HCT116 (cell line): ENCODE measurements around the gene ADGRL3. TPM values are rescaled to one million over a fixed set of nuclear protein-coding genes. Genes with fewer than 3 reads are reported as not detected.

ENCODE experiments used
- ATAC-seq: fragments of 200-7000 bp; cut with Tn5 transposase; 2 replicates; pipeline ENCODE4 v1.9.1; 2020; ENCODE audit warnings: mild to moderate bottlenecking, moderate library complexity
- BruUV-seq: library from RNA; stranded (reverse); fragments of 400-500 nt; replicated peaks from 2 replicates; lab custom pipeline; 2021; lab: Mats Ljungman, UMichigan
- CTCF ChIA-PET: fragments of 300-600 bp; sonication (Branson Sonifier 250); formaldehyde crosslinking; loops from one replicate; lab custom pipeline; 2021; ENCODE audit warnings: antibody characterized with exemption; lab: Charles Lee
- POLR2A ChIA-PET: fragments of 300-600, 350-600 bp; sonication (Branson Sonifier 250); formaldehyde crosslinking; loops from one replicate; lab custom pipeline; 2021; ENCODE audit warnings: antibody characterized with exemption; lab: Charles Lee
- RAD21 ChIA-PET, 2 experiments: fragments of 300-600 bp; sonication (Branson Sonifier 250); formaldehyde crosslinking; loops; one replicate each; lab custom pipeline; 2023; ENCODE audit warnings: low total read pairs in 2 of 2; ENCODE audit not compliant: uncharacterized antibody in 2 of 2, unreplicated experiment in 2 of 2, low non-redundant PET in 1 of 2; lab: Charles Lee
- DNase-seq: peaks from one replicate; pipeline ENCODE4 v3.0.0-alpha.2; 2010; ENCODE audit warnings: low read depth, low spot score
- H2AFZ ChIP-seq: fragments of 200-600 bp; shearing (Covaris generic), sonication (generic); 2 replicates; pipeline ENCODE4 v1.6.1; 2017; ENCODE audit warnings: low read depth, mixed run types, mixed read lengths, antibody characterized with exemption, low read length; ENCODE audit not compliant: poor library complexity, severe bottlenecking
- H3K27ac ChIP-seq: 2 replicates; pipeline ENCODE4 v1.5.1; 2012; ENCODE audit warnings: low read depth, low read length
- H3K27me3 ChIP-seq: fragments of 200-600 bp; sonication (generic); 2 replicates; pipeline ENCODE4 v1.6.1; 2016; ENCODE audit warnings: mixed run types, low read length, mixed read lengths; ENCODE audit not compliant: insufficient read depth
- H3K36me3 ChIP-seq, 2 experiments: fragments of 200-500 bp in 1 of 2; fragments of 200-600 bp in 1 of 2; sonication (Bioruptor generic) in 1 of 2; sonication (generic) in 1 of 2; 2 replicates each; pipeline versions ENCODE4 v1.5.1 to v1.6.1; 2014 to 2016; ENCODE audit warnings: low read length in 2 of 2, inconsistent platforms in 1 of 2, mixed read lengths in 1 of 2, mixed run types in 1 of 2; ENCODE audit not compliant: insufficient read depth in 2 of 2, control insufficient read depth in 1 of 2
- H3K4me1 ChIP-seq, 2 experiments: fragments of 200-600 bp in 1 of 2; sonication (generic) in 1 of 2; 2 replicates each; pipeline versions ENCODE4 v1.5.1 to v1.6.1; 2012 to 2017; ENCODE audit warnings: low read length in 2 of 2, inconsistent platforms in 1 of 2, mild to moderate bottlenecking in 1 of 2, mixed read lengths in 1 of 2, mixed run types in 1 of 2, moderate library complexity in 1 of 2; ENCODE audit not compliant: insufficient read depth in 2 of 2, control insufficient read depth in 1 of 2
- H3K4me2 ChIP-seq: fragments of 200-600 bp; sonication (generic); 2 replicates; pipeline ENCODE4 v1.6.1; 2017; ENCODE audit warnings: mixed run types, low read length, mixed read lengths
- H3K4me3 ChIP-seq, 2 experiments: fragments of 200-600 bp in 1 of 2; sonication (generic) in 1 of 2; replicated peaks in 1 of 2; 2 replicates each; pipeline ENCODE4 v1.5.1; 2011 to 2016; ENCODE audit warnings: low read length in 2 of 2, control low read depth in 1 of 2, low read depth in 1 of 2, mild to moderate bottlenecking in 1 of 2, mixed read lengths in 1 of 2, mixed run types in 1 of 2
- H3K79me2 ChIP-seq: fragments of 200-600 bp; sonication (generic); 2 replicates; pipeline ENCODE4 v1.6.1; 2017; ENCODE audit warnings: mild to moderate bottlenecking, mixed run types, low read length, moderate library complexity, mixed read lengths; ENCODE audit not compliant: insufficient read depth
- H3K9ac ChIP-seq: fragments of 200-600 bp; sonication (generic); 2 replicates; pipeline ENCODE4 v1.6.1; 2016; ENCODE audit warnings: low read length, mixed read lengths
- H3K9me2 ChIP-seq: fragments of 200-600 bp; sonication (generic), shearing (Covaris generic); 2 replicates; pipeline ENCODE4 v1.6.1; 2017; ENCODE audit warnings: mixed run types, mild to moderate bottlenecking, moderate library complexity; ENCODE audit not compliant: insufficient read depth
- H3K9me3 ChIP-seq, 2 experiments: fragments of 200-500 bp in 1 of 2; fragments of 200-600 bp in 1 of 2; sonication (Bioruptor generic) in 1 of 2; sonication (generic) in 1 of 2; 2 replicates each; pipeline ENCODE4 v1.6.1; 2014 to 2017; ENCODE audit warnings: low read length in 2 of 2, mixed read lengths in 2 of 2, inconsistent platforms in 1 of 2, low read depth in 1 of 2, mild to moderate bottlenecking in 1 of 2, mixed run types in 1 of 2, moderate library complexity in 1 of 2; ENCODE audit not compliant: control insufficient read depth in 1 of 2, insufficient read depth in 1 of 2
- H4K20me1 ChIP-seq: fragments of 200-600 bp; sonication (generic), shearing (Covaris generic); 2 replicates; pipeline ENCODE4 v1.6.1; 2017; ENCODE audit warnings: mixed run types, mild to moderate bottlenecking, moderate library complexity; ENCODE audit not compliant: insufficient read depth
- ATF3 ChIP-seq: IDR thresholded peaks from 2 replicates; pipeline ENCODE4 v1.6.1; 2012
- CBX3 ChIP-seq: IDR thresholded peaks from 2 replicates; pipeline ENCODE4 v1.6.1; 2012; ENCODE audit warnings: low read depth
- CEBPB ChIP-seq: IDR thresholded peaks from 2 replicates; pipeline ENCODE4 v1.6.1; 2012; ENCODE audit warnings: low read depth
- EGR1 ChIP-seq: IDR thresholded peaks from 2 replicates; pipeline ENCODE4 v1.6.1; 2012; ENCODE audit warnings: low read depth
- EZH2 ChIP-seq: fragments of 200-600 bp; sonication (generic); IDR thresholded peaks from 2 replicates; pipeline ENCODE4 v1.6.1; 2017; ENCODE audit warnings: antibody characterized with exemption, mixed run types
- JUND ChIP-seq: IDR thresholded peaks from 2 replicates; pipeline ENCODE4 v1.6.1; 2012
- POLR2A ChIP-seq: IDR thresholded peaks from 2 replicates; pipeline ENCODE4 v1.7.0; 2011; ENCODE audit warnings: borderline replicate concordance; ENCODE audit not compliant: insufficient read depth, insufficient read length; ENCODE audit errors: extremely low read depth
- RAD21 ChIP-seq: IDR thresholded peaks from 2 replicates; pipeline ENCODE4 v1.6.1; 2012; ENCODE audit warnings: low read depth, mild to moderate bottlenecking
- SRF ChIP-seq: IDR thresholded peaks from 2 replicates; pipeline ENCODE4 v1.6.1; 2012; ENCODE audit warnings: low read depth
- TCF7L2 ChIP-seq: IDR thresholded peaks from 2 replicates; pipeline ENCODE4 v1.7.0; 2011; ENCODE audit warnings: borderline replicate concordance, inconsistent platforms; ENCODE audit not compliant: insufficient read depth, insufficient read length; ENCODE audit errors: extremely low read depth
- ZBTB33 ChIP-seq: IDR thresholded peaks from 2 replicates; pipeline ENCODE4 v1.6.1; 2011; ENCODE audit warnings: mild to moderate bottlenecking, low read length, moderate library complexity; ENCODE audit not compliant: insufficient replicate concordance; ENCODE audit errors: extremely low read depth
- ZFX ChIP-seq: fragments of 450-650 bp; IDR thresholded peaks from 2 replicates; pipeline ENCODE4 v1.6.1; 2017
- ZNF274 ChIP-seq: fragments of 200-500 bp; sonication (Bioruptor generic); IDR thresholded peaks from 2 replicates; pipeline ENCODE4 v1.6.1; 2014; ENCODE audit warnings: mild to moderate bottlenecking, low read depth, low read length, inconsistent platforms
- intact Hi-C: fragments of 100-400 bp; cut with micrococcal nuclease; formaldehyde crosslinking; loops from 2 replicates; pipeline ENCODE4 v1.10.0; 2022
- total RNA-seq: library from RNA; stranded (reverse); gene quantifications from one replicate; pipeline ENCODE4 v1.2.1, GENCODE V29; 2021; ENCODE audit not compliant: unreplicated experiment
- TF ChIP-seq, protein P1 (sequence below): IDR thresholded peaks from 2 replicates; pipeline ENCODE4 v1.6.1; 2012; ENCODE audit warnings: low read depth

ADGRL3 gene
- total RNA-seq, 1 experiment from 2014 or later, result not detected

GRCh38 chr4:61193863-61194262, 6.3 kb upstream of the ADGRL3 start (continued):
- no peak for TF ChIP-seq TCF7L2
- TF ChIP-seq ZNF274, result no peak
- no peak for TF ChIP-seq ZFX
- TF ChIP-seq SRF, result no peak
- no peak for TF ChIP-seq CEBPB
- TF ChIP-seq JUND, result no peak
- TF ChIP-seq, all 23 proteins: peak for 0

GRCh38 chr4:61194571-61194970, 5.6 kb upstream of the ADGRL3 start:
- TF ChIP-seq ZBTB33, result no peak
- TF ChIP-seq CBX3, result no peak
- TF ChIP-seq RAD21, result no peak
- TF ChIP-seq ATF3, result no peak
- TF ChIP-seq JUND, result no peak
- no peak for TF ChIP-seq TCF7L2
- no peak for TF ChIP-seq CEBPB
- TF ChIP-seq EZH2, result no peak
- TF ChIP-seq POLR2A, result no peak
- TF ChIP-seq EGR1, result no peak
- TF ChIP-seq, protein P1, sequence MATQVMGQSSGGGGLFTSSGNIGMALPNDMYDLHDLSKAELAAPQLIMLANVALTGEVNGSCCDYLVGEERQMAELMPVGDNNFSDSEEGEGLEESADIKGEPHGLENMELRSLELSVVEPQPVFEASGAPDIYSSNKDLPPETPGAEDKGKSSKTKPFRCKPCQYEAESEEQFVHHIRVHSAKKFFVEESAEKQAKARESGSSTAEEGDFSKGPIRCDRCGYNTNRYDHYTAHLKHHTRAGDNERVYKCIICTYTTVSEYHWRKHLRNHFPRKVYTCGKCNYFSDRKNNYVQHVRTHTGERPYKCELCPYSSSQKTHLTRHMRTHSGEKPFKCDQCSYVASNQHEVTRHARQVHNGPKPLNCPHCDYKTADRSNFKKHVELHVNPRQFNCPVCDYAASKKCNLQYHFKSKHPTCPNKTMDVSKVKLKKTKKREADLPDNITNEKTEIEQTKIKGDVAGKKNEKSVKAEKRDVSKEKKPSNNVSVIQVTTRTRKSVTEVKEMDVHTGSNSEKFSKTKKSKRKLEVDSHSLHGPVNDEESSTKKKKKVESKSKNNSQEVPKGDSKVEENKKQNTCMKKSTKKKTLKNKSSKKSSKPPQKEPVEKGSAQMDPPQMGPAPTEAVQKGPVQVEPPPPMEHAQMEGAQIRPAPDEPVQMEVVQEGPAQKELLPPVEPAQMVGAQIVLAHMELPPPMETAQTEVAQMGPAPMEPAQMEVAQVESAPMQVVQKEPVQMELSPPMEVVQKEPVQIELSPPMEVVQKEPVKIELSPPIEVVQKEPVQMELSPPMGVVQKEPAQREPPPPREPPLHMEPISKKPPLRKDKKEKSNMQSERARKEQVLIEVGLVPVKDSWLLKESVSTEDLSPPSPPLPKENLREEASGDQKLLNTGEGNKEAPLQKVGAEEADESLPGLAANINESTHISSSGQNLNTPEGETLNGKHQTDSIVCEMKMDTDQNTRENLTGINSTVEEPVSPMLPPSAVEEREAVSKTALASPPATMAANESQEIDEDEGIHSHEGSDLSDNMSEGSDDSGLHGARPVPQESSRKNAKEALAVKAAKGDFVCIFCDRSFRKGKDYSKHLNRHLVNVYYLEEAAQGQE, result no peak
- no peak for TF ChIP-seq ZFX
- no TSS peak for BruUV-seq
- ChIA-PET RAD21 (no interaction called here), POLR2A (no interaction called here), CTCF (no interaction called here)
- Histone ChIP-seq H3K4me3 (no peak overlapping the region), H3K27me3 (no peaks in the 10 kb centered on the region), H3K4me2 (no peak overlapping the region), H2AFZ (no peak overlapping the region), H3K9me3 (peaks cover 22 to 27% of the 10 kb centered on the region in 2 experiments; a peak in 2 of 4 replicates), H3K79me2 (no peaks in the 10 kb centered on the region), H3K36me3 (no peaks in the 10 kb centered on the region), H3K9ac (no peak overlapping the region), H3K9me2 (no peaks in the 10 kb centered on the region), H3K27ac (no peak overlapping the region), H3K4me1 (no peaks in the 10 kb centered on the region), H4K20me1 (no peaks in the 10 kb centered on the region)
- ATAC-seq, result no peak
- intact Hi-C loops, result no loop called here
- DNase-seq, result no peak
